ENCODE results near the gene BCAS3.

DNA sequence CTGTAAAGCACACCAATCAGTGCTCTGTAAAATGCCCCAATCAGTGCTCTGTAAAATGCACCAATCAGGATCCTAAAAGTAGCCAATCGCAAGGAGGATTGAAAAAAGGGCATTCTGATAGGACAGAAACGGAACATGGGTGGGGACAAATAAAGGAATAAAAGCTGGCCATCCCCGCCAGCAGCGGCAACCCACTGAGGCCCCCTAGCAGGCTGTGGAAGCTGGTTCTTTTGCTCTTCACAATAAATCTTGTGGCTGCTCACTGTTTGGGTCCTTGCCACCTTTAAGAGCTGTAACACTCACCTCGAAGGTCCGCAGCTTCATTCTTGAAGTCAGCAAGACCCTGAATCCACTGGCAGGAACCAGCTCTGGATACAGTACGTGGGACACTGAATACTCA, 559.6 kb downstream of the BCAS3 start:
- TF ChIP-seq, protein P1, sequence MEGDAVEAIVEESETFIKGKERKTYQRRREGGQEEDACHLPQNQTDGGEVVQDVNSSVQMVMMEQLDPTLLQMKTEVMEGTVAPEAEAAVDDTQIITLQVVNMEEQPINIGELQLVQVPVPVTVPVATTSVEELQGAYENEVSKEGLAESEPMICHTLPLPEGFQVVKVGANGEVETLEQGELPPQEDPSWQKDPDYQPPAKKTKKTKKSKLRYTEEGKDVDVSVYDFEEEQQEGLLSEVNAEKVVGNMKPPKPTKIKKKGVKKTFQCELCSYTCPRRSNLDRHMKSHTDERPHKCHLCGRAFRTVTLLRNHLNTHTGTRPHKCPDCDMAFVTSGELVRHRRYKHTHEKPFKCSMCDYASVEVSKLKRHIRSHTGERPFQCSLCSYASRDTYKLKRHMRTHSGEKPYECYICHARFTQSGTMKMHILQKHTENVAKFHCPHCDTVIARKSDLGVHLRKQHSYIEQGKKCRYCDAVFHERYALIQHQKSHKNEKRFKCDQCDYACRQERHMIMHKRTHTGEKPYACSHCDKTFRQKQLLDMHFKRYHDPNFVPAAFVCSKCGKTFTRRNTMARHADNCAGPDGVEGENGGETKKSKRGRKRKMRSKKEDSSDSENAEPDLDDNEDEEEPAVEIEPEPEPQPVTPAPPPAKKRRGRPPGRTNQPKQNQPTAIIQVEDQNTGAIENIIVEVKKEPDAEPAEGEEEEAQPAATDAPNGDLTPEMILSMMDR (IDR thresholded peaks at IDR 0.05; ENCODE audit: low read depth, low read length) = no peak
- TF ChIP-seq EZH2phosphoT487 (IDR thresholded peaks at IDR 0.05; ENCODE audit: low read depth) = no peak

All from OCI-LY3 (cell line).